SJSA1 (cell line): ENCODE measurements around the gene NACC1. TPM values are rescaled to one million over a fixed set of nuclear protein-coding genes. Genes with fewer than 3 reads are reported as not detected.
"Not testable (repeated sequence)": the region's sequence is repeated elsewhere in the genome, so short reads cannot be mapped to it uniquely, and the experiment has no call there.

ENCODE experiments used
- DNase-seq, 2 experiments: peaks; one replicate each; pipeline ENCODE4 v3.0.0-alpha.2; 2015 to 2020; ENCODE audit warnings: low spot score in 2 of 2, low read depth in 1 of 2
- H3K27ac ChIP-seq: fragments of 250-450 bp; sonication (Bioruptor Pico); 2 replicates; pipeline ENCODE4 v1.5.1; 2020; ENCODE audit warnings: mild to moderate bottlenecking, moderate library complexity
- H3K27me3 ChIP-seq: fragments of 250-450 bp; sonication (Bioruptor Pico); replicated peaks from 2 replicates; pipeline ENCODE4 v1.5.1; 2020; ENCODE audit warnings: mild to moderate bottlenecking, moderate library complexity
- H3K36me3 ChIP-seq: fragments of 250-450 bp; sonication (Bioruptor Pico); 2 replicates; pipeline ENCODE4 v1.5.1; 2020; ENCODE audit warnings: mild to moderate bottlenecking
- H3K4me1 ChIP-seq: fragments of 250-450 bp; sonication (Bioruptor Pico); replicated peaks from 2 replicates; pipeline ENCODE4 v1.6.1; 2021; ENCODE audit warnings: mild to moderate bottlenecking
- H3K4me3 ChIP-seq: fragments of 250-450 bp; sonication (Bioruptor Pico); 2 replicates; pipeline ENCODE4 v1.5.1; 2020; ENCODE audit warnings: mild to moderate bottlenecking
- H3K9me3 ChIP-seq: fragments of 250-450 bp; sonication (Bioruptor Pico); replicated peaks from 2 replicates; pipeline ENCODE4 v1.5.1; 2020; ENCODE audit warnings: mild to moderate bottlenecking
- total RNA-seq: library from RNA; depleted of rRNA; stranded (reverse); fragments of >200 nt; shearing (Covaris generic); gene quantifications from 2 replicates; pipeline ENCODE4 v1.2.3, GENCODE V29; 2014

The NACC1 gene
- total RNA-seq, 1 experiment from 2014 or later: 75.9 TPM

DNA sequence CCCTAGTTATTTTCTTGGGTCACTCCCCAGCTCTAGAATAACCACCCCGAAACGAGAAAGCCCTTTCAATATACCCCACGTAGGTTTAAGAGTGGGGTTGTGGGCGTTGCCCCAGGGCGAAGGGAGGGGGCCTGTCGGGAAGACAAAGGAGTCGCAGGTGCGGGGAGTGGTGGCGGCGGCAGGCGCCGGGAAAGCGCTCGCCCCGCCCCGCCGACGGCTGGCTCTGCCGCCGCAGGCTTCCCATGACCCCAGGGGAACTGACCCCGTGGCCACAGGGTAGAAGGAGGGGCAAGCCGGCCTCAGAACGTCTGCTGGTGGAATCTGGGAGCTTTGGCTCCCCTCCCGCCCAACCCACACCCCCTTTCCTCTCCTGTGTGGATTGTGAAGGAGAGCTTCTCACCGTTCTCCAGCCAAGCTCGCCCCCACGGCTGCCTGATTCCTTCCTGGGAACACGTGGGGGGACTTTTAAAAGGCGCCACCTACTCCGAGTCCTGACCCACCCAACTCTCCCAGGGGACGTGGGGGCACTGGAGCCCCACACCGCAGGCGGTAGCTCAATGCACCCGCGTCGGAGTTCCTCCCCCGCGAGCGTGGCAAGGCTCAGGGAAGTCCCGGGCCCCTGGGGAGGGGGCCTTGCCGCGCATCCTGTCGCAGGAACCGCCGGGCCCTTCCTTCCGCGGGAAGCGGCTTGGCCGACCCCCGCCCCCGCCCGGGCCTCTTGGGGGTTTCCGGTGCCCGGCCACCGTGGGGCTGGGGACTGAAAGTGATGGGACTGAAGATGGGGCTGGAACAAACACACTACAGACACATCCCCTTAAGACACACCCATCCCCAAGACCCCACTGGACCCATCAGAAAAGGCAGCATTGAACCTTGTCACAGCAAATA lies 37.7 kb downstream of the NACC1 start:
- Histone ChIP-seq H3K4me3 (peak overlapping the region; percentile 76), H3K36me3 (peaks cover 26% of the 10 kb centered on the region), H3K27me3 (no peaks in the 10 kb centered on the region), H3K4me1 (peaks cover 22% of the 10 kb centered on the region), H3K9me3 (no peaks in the 10 kb centered on the region), H3K27ac (no peak overlapping the region)
- no peak for DNase-seq

DNA sequence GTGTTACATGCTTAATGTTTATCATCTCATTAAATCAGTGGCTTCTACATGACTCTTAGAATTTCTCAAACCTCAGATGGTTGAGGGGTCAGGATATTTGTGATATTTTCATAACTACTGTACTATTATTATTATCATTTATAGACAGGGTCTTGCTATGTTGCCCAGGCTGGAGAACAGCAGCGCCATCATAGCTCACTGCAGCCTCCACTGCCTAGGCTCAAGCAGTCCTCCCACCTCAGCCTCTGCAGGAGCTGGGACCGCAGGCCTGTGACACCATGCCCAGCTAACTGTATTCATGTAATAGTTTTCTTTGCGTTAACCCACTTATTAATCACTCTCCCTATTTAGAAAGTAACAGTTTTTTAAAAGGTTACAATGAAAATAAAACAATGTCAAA lies 41.6 kb downstream of the NACC1 start:
- H3K9me3 ChIP-seq: no peaks in the 10 kb centered on the region
- H3K4me1 ChIP-seq: peaks cover 36% of the 10 kb centered on the region
- H3K4me3 ChIP-seq: no peak overlapping the region
- H3K27ac ChIP-seq: no peak overlapping the region
- DNase-seq: no peak
- H3K27me3 ChIP-seq: no peaks in the 10 kb centered on the region
- H3K36me3 ChIP-seq: peaks cover 9% of the 10 kb centered on the region

- no peak for DNase-seq
- no peak overlapping the region for H3K27ac ChIP-seq
- H3K4me1 ChIP-seq: peaks cover 34% of the 10 kb centered on the region
- no peak overlapping the region for H3K4me3 ChIP-seq
- H3K27me3 ChIP-seq: no peaks in the 10 kb centered on the region
- peaks cover under 1% of the 10 kb centered on the region; the same call in 1 of the 2 replicates for H3K36me3 ChIP-seq
- no peaks in the 10 kb centered on the region for H3K9me3 ChIP-seq
These were observed 42.5 kb downstream of the NACC1 start for GRCh38 chr19:13160557-13160956.

- DNase-seq: peak; percentile 88 to 97
- peak overlapping the region; percentile 28 for H3K4me3 ChIP-seq
- H3K9me3 ChIP-seq: no peaks in the 10 kb centered on the region
- no peaks in the 10 kb centered on the region for H3K36me3 ChIP-seq
- no peaks in the 10 kb centered on the region for H3K27me3 ChIP-seq
- H3K27ac ChIP-seq: peak overlapping the region; percentile 94
- H3K4me1 ChIP-seq: peaks cover 46% of the 10 kb centered on the region
These were observed 44.9 kb downstream of the NACC1 start for GRCh38 chr19:13162724-13163608.

DNA sequence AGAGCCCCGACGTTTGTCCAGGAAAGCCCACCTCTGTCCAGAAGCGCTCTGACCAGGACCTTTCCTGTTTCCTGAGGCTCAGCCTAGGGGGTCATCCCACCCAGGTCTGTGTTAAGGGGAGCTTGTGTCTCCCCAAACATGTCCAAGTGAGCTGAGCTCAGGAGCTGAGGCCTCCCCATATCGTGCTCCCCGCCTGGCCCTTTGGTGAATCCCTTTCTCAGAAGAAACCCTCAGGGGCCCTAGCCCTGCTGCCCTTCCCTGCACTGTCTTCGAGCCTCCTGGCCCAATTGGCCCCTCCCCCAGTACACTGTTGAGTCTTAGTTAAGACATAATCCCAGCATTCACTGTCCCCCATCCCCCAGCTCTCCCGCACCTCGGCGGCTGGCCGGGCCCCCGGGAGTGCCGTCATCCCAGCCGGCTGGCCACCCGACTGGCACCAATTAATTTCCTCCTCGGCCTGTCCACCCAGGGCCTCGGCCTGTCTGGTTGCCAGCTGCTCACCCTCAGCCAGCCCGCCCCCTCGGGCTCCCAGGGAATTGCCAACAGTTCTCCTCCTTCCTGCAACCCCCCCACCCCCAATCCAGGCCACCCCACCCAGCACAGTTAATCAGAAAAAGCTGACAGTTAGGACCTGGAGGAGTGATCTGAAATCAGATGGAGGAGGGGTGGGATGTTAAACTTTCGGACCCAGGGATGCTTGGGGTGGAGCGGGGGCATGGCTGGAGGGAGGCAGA lies 45.7 kb downstream of the NACC1 start:
- Histone ChIP-seq H3K27ac (peak overlapping the region; percentile 94), H3K4me3 (peak overlapping the region; percentile 28), H3K4me1 (peaks cover 54% of the 10 kb centered on the region), H3K27me3 (no peaks in the 10 kb centered on the region), H3K36me3 (no peaks in the 10 kb centered on the region), H3K9me3 (no peaks in the 10 kb centered on the region)
- DNase-seq: peak; percentile 90 to 94

DNA sequence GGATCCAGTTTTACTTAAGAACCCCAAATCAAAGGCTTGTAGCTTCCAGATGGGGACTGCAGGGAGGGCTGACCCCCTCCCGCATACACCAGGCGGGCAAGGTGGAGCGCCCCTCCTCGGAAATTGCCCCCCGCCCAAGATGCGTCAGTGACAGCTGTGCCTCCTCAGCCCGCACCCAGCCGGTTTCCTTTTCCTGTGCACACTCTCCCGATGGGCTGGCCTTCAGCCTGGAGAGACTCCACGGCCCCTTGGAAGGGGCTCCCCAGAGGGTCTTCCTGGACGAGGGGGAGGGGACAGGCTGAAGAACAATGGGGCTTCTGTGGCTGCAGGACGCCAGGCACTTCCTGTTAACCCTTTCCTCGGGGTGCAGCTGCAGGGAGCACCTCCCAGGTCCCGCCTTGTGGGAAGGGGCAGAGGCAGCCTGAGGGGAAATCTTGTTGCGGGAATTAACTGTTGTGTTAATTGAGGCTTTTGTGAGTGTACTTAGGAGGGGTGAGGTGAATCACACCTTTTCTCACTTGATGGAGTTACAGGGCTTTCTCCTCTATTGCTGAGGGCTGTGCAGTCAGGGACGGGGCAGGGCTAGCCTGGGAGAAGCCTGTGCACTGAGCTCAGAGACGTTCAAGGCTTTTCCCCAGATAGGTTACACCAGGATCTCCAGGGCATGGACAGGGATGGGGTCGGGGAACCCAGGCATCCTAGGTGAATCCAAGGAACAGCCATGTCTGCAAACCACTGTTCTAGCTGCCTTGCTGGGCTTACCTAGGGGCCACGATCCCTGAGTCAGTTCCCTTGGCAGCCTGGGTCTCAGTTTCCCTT lies 46.5 kb downstream of the NACC1 start:
- Histone ChIP-seq H3K27ac (peak overlapping the region; percentile 94), H3K4me3 (peak overlapping the region; percentile 14), H3K4me1 (peaks cover 62% of the 10 kb centered on the region), H3K27me3 (no peaks in the 10 kb centered on the region), H3K9me3 (no peaks in the 10 kb centered on the region), H3K36me3 (no peaks in the 10 kb centered on the region)
- peak; percentile 60 to 71 for DNase-seq

GRCh38 chr19:13165162-13165997 lies 47.3 kb downstream of the NACC1 start:
- Histone ChIP-seq H3K27me3 (no peaks in the 10 kb centered on the region), H3K4me3 (no peak overlapping the region), H3K36me3 (no peaks in the 10 kb centered on the region), H3K9me3 (no peaks in the 10 kb centered on the region), H3K27ac (peak overlapping the region; percentile 94), H3K4me1 (peaks cover 70% of the 10 kb centered on the region)
- DNase-seq: no peak

DNA sequence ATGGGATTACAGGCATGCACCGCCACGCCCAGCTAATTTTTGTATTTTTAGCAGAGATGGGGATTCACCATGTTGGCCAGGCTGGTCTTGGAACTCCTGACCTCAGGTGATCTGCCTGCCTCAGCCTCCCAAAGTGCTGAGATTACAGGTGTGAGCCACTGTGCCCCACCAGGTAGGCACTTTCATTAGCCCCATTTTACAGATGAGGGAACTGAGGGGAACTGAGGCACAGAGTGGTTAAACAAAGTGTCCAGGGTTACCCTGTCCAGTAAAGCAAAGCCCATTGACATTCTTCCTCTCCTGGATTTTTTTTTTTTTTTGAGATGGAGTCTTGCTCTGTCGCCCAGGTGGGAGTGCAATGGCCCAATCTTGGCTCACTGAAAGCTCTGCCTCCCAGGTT lies 48.1 kb downstream of the NACC1 start:
- H3K27ac ChIP-seq, H3K27me3 ChIP-seq, DNase-seq, H3K9me3 ChIP-seq, H3K36me3 ChIP-seq, H3K4me3 ChIP-seq: not testable (repeated sequence)
- peaks cover 71% of the 10 kb centered on the region for H3K4me1 ChIP-seq

- H3K4me1 ChIP-seq: peaks cover 66% of the 10 kb centered on the region
- 0 out of 2 replicates have a peak, but pooled peaks cover 4% of the 10 kb centered on the region for H3K36me3 ChIP-seq
- H3K27ac ChIP-seq: peak overlapping the region; percentile 46
- H3K27me3 ChIP-seq: no peaks in the 10 kb centered on the region
- peak; percentile 61 to 84 for DNase-seq
- no peaks in the 10 kb centered on the region for H3K9me3 ChIP-seq
- no peak overlapping the region for H3K4me3 ChIP-seq
These were observed 51.7 kb downstream of the NACC1 start for GRCh38 chr19:13169769-13170168.

DNA sequence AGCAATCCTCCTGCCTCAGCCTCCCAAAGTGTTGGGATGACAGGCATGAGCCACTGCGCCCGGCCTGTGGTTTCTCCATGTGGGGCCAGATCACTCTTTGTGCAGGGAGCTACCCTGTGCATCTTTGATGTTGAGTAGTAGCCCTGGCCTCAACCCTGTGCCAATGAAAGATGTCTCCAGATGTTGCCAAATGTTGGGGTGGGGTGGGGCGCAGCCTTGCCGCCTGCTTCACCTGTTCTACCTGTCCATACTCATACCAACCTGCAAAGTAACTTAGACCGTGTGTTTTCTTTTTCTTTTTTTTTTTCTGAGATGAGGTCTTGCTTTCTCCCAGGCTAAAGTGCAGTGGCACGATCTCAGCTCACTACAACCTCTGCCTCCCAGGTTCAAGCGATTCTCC lies 53.1 kb downstream of the NACC1 start:
- peaks cover 60% of the 10 kb centered on the region for H3K4me1 ChIP-seq
- H3K27ac ChIP-seq: no peak overlapping the region
- 0 out of 2 replicates have a peak, but pooled peaks cover 4% of the 10 kb centered on the region for H3K36me3 ChIP-seq
- H3K4me3 ChIP-seq: no peak overlapping the region
- no peaks in the 10 kb centered on the region for H3K27me3 ChIP-seq
- DNase-seq: no peak
- H3K9me3 ChIP-seq: no peaks in the 10 kb centered on the region

GRCh38 chr19:13172346-13173138 lies 54.5 kb downstream of the NACC1 start:
- no peak overlapping the region for H3K4me3 ChIP-seq
- DNase-seq: peak; percentile 94 to 97
- peak overlapping the region; percentile 76 for H3K27ac ChIP-seq
- H3K4me1 ChIP-seq: peaks cover 50% of the 10 kb centered on the region
- no peaks in the 10 kb centered on the region for H3K9me3 ChIP-seq
- 0 out of 2 replicates have a peak, but pooled peaks cover 4% of the 10 kb centered on the region for H3K36me3 ChIP-seq
- no peaks in the 10 kb centered on the region for H3K27me3 ChIP-seq
